SK-N-SH treated with all-trans-retinoic acid at 6 μM for 48 hours (cell line): ENCODE data around the gene PAXIP1.

Experiments
- ATAC-seq: fragments of 200-7000 bp; cut with Tn5 transposase; 3 replicates; pipeline ENCODE4 v1.9.1; 2020; ENCODE audit warnings: mild to moderate bottlenecking, moderate library complexity
- BACH2 ChIP-seq: fragments of 250-450 bp; sonication (Bioruptor Pico); IDR thresholded peaks from 2 replicates; pipeline ENCODE4 v1.9.0; 2021; ENCODE audit warnings: mild to moderate bottlenecking, borderline replicate concordance
- CSDC2 ChIP-seq: fragments of 250-450 bp; sonication (Bioruptor Pico); IDR thresholded peaks from 2 replicates; pipeline ENCODE4 v1.5.0; 2020; ENCODE audit warnings: mild to moderate bottlenecking, moderate library complexity
- CSRNP3 ChIP-seq: fragments of 250-450 bp; sonication (Bioruptor Pico); IDR thresholded peaks from 2 replicates; pipeline ENCODE4 v1.5.1; 2021; ENCODE audit warnings: mild to moderate bottlenecking, moderate library complexity
- GLIS3 ChIP-seq: fragments of 250-450 bp; sonication (Bioruptor Pico); IDR thresholded peaks from 2 replicates; pipeline ENCODE4 v1.5.0; 2020; ENCODE audit warnings: mild to moderate bottlenecking, moderate library complexity
- ISL1 ChIP-seq: fragments of 250-450 bp; sonication (Bioruptor Pico); IDR thresholded peaks from 2 replicates; pipeline ENCODE4 v2.1.2; 2022; ENCODE audit warnings: mild to moderate bottlenecking, moderate library complexity
- OSR1 ChIP-seq: fragments of 250-450 bp; sonication (Bioruptor Pico); IDR thresholded peaks from 2 replicates; pipeline ENCODE4 v1.8.0; 2022; ENCODE audit warnings: moderate library complexity, mild to moderate bottlenecking, inconsistent platforms
- POU6F1 ChIP-seq: fragments of 250-450 bp; sonication (Bioruptor Pico); IDR thresholded peaks from 2 replicates; pipeline ENCODE4 v1.8.0; 2021; ENCODE audit warnings: low read depth, mild to moderate bottlenecking, moderate library complexity, borderline replicate concordance
- PPARA ChIP-seq: fragments of 250-450 bp; sonication (Bioruptor Pico); IDR thresholded peaks from 2 replicates; pipeline ENCODE4 v1.5.0; 2020; ENCODE audit warnings: mild to moderate bottlenecking, borderline replicate concordance
- RARB ChIP-seq: fragments of 250-450 bp; sonication (Bioruptor Pico); IDR thresholded peaks from 2 replicates; pipeline ENCODE4 v1.8.0; 2021; ENCODE audit warnings: mild to moderate bottlenecking, moderate library complexity
- SNAI2 ChIP-seq: fragments of 250-450 bp; sonication (Bioruptor Pico); IDR thresholded peaks from 2 replicates; pipeline ENCODE4 v1.5.0; 2020; ENCODE audit warnings: mild to moderate bottlenecking, moderate library complexity
- TCF4 ChIP-seq: fragments of 250-450 bp; sonication (Bioruptor Pico); IDR thresholded peaks from 2 replicates; pipeline ENCODE4 v1.8.0; 2021; ENCODE audit warnings: mild to moderate bottlenecking, moderate library complexity, borderline replicate concordance
- TOX ChIP-seq: fragments of 250-450 bp; sonication (Bioruptor Pico); IDR thresholded peaks from 2 replicates; pipeline ENCODE4 v1.8.0; 2021; ENCODE audit warnings: mild to moderate bottlenecking, moderate library complexity, borderline replicate concordance
- TSHZ2 ChIP-seq: fragments of 250-450 bp; sonication (Bioruptor Pico); IDR thresholded peaks from 2 replicates; pipeline ENCODE4 v1.5.0; 2020; ENCODE audit warnings: mild to moderate bottlenecking, moderate library complexity
- ZC3H10 ChIP-seq: fragments of 250-450 bp; sonication (Bioruptor Pico); IDR thresholded peaks from 2 replicates; pipeline ENCODE4 v1.5.1; 2021; ENCODE audit warnings: mild to moderate bottlenecking, moderate library complexity
- ZFP3 ChIP-seq: fragments of 250-450 bp; sonication (Bioruptor Pico); IDR thresholded peaks from 2 replicates; pipeline ENCODE4 v1.5.0; 2020; ENCODE audit warnings: mild to moderate bottlenecking, moderate library complexity
- ZFP30 ChIP-seq: fragments of 450-650 bp; formaldehyde crosslinking; IDR thresholded peaks from 2 replicates; pipeline ENCODE4 v1.5.0; 2022; ENCODE audit warnings: mild to moderate bottlenecking, moderate library complexity
- ZNF565 ChIP-seq: fragments of 450-650 bp; formaldehyde crosslinking; conservative IDR thresholded peaks from 2 replicates; pipeline ENCODE4 v1.5.0; 2020; ENCODE audit warnings: low read depth, mild to moderate bottlenecking, moderate library complexity
- ZNF70 ChIP-seq: fragments of 450-650 bp; formaldehyde crosslinking; IDR thresholded peaks from 2 replicates; pipeline ENCODE4 v1.5.0; 2020; ENCODE audit warnings: mild to moderate bottlenecking, moderate library complexity
- ZNF8 ChIP-seq: fragments of 450-650 bp; formaldehyde crosslinking; IDR thresholded peaks from 2 replicates; pipeline ENCODE4 v1.5.0; 2020; ENCODE audit warnings: mild to moderate bottlenecking, moderate library complexity
- TF ChIP-seq, protein P1 (sequence below): fragments of 250-450 bp; sonication (Bioruptor Pico); IDR thresholded peaks from 2 replicates; pipeline ENCODE4 v1.5.1; 2020; ENCODE audit warnings: low read depth, mild to moderate bottlenecking, moderate library complexity

The PAXIP1 gene

GRCh38 chr7:154976844-154977243, 26.1 kb downstream of the PAXIP1 start:
- TF ChIP-seq ZNF565 (CRISPR knock-in tag) (no peak), ZC3H10 (CRISPR knock-in tag) (no peak), CSRNP3 (CRISPR knock-in tag) (no peak), ZNF8 (CRISPR knock-in tag) (no peak), TCF4 (no peak), SNAI2 (no peak), ZFP3 (CRISPR knock-in tag) (no peak), GLIS3 (CRISPR knock-in tag) (no peak), OSR1 (CRISPR knock-in tag) (no peak)
- TF ChIP-seq, protein P1, sequence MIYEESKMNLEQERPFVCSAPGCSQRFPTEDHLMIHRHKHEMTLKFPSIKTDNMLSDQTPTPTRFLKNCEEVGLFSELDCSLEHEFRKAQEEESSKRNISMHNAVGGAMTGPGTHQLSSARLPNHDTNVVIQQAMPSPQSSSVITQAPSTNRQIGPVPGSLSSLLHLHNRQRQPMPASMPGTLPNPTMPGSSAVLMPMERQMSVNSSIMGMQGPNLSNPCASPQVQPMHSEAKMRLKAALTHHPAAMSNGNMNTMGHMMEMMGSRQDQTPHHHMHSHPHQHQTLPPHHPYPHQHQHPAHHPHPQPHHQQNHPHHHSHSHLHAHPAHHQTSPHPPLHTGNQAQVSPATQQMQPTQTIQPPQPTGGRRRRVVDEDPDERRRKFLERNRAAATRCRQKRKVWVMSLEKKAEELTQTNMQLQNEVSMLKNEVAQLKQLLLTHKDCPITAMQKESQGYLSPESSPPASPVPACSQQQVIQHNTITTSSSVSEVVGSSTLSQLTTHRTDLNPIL (CRISPR knock-in tag): no peak
- no peak for ATAC-seq

DNA sequence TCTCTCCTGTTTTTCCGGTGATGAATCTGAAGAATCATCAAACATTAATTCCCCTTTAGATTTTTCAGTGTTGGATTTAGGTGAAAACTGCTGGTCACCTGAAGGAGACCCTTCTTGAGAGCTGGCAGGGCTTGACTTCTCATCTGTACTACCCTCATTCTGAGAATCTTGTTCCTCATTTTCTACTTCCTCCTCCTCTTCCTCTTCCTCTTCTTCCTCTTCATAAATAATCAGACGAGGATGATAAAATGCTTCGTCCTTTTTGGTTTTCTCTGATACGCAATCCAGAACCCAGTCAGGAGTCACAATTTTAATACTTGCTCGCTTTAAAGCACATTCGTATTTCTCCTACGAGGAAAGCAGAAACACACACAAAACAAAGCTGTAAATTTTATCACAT, 26.9 kb downstream of the PAXIP1 start:
- no peak for ATAC-seq
- TF ChIP-seq ISL1 (CRISPR knock-in tag): no peak
- TF ChIP-seq, protein P1 (CRISPR knock-in tag): no peak
- no peak for TF ChIP-seq PPARA (CRISPR knock-in tag)
- TF ChIP-seq TOX (CRISPR knock-in tag): no peak
- TF ChIP-seq ZNF8 (CRISPR knock-in tag): no peak
- TF ChIP-seq ZNF70: no peak
- TF ChIP-seq CSRNP3 (CRISPR knock-in tag): no peak
- TF ChIP-seq TSHZ2 (CRISPR knock-in tag): no peak
- no peak for TF ChIP-seq ZFP30 (CRISPR knock-in tag)
- TF ChIP-seq GLIS3 (CRISPR knock-in tag): no peak
- TF ChIP-seq CSDC2 (CRISPR knock-in tag): no peak
- TF ChIP-seq ZNF565 (CRISPR knock-in tag): no peak
- TF ChIP-seq ZFP3 (CRISPR knock-in tag): no peak
- no peak for TF ChIP-seq ZC3H10 (CRISPR knock-in tag)
- no peak for TF ChIP-seq SNAI2
- TF ChIP-seq POU6F1: no peak

- no peak for ATAC-seq
- TF ChIP-seq BACH2 (CRISPR knock-in tag): no peak
- TF ChIP-seq ZFP3 (CRISPR knock-in tag): no peak
- no peak for TF ChIP-seq ISL1 (CRISPR knock-in tag)
- no peak for TF ChIP-seq SNAI2
- TF ChIP-seq TSHZ2 (CRISPR knock-in tag): no peak
- no peak for TF ChIP-seq POU6F1
- TF ChIP-seq RARB (CRISPR knock-in tag): no peak
- TF ChIP-seq CSDC2 (CRISPR knock-in tag): no peak
- no peak for TF ChIP-seq PPARA (CRISPR knock-in tag)
- TF ChIP-seq CSRNP3 (CRISPR knock-in tag): no peak
- TF ChIP-seq ZNF70: no peak
- no peak for TF ChIP-seq ZFP30 (CRISPR knock-in tag)
These were observed 29.5 kb downstream of the PAXIP1 start for GRCh38 chr7:154973381-154973780.
